ENCODE results near the gene KIAA1549.

The KIAA1549 gene

GRCh38 chr7:138974675-138975292 lies 6.4 kb downstream of the KIAA1549 start:
- DNase-seq = no peak

GRCh38 chr7:138974103-138974502 lies 7.1 kb downstream of the KIAA1549 start:
- DNase-seq = no peak

- no peak for DNase-seq
These were observed 10.2 kb downstream of the KIAA1549 start for GRCh38 chr7:138970952-138971351.

- no peak for DNase-seq
These were observed 10.7 kb downstream of the KIAA1549 start for GRCh38 chr7:138970446-138970845.

- DNase-seq = no peak
These were observed 14.0 kb downstream of the KIAA1549 start for GRCh38 chr7:138967159-138967558.

- DNase-seq = no peak
These were observed 16.4 kb downstream of the KIAA1549 start for GRCh38 chr7:138964624-138965436.

- no peak for DNase-seq
These were observed 17.5 kb downstream of the KIAA1549 start for GRCh38 chr7:138963675-138964074.

GRCh38 chr7:138962561-138963270 lies 18.5 kb downstream of the KIAA1549 start:
- DNase-seq = no peak

- no peak for DNase-seq
These were observed 20.0 kb downstream of the KIAA1549 start for GRCh38 chr7:138961159-138961558.

GRCh38 chr7:138958391-138958956 lies 22.7 kb downstream of the KIAA1549 start:
- no peak for DNase-seq

- no peak for DNase-seq
These were observed 23.3 kb downstream of the KIAA1549 start for GRCh38 chr7:138957753-138958390.

- no peak for DNase-seq
These were observed 24.0 kb downstream of the KIAA1549 start for GRCh38 chr7:138957217-138957616.

- DNase-seq = no peak
These were observed 26.4 kb downstream of the KIAA1549 start for GRCh38 chr7:138954545-138955475.

GRCh38 chr7:138952791-138953190 lies 28.4 kb downstream of the KIAA1549 start:
- DNase-seq = no peak

- no peak for DNase-seq
These were observed 29.2 kb downstream of the KIAA1549 start for GRCh38 chr7:138951953-138952352.

GRCh38 chr7:138949421-138950088 lies 31.6 kb downstream of the KIAA1549 start:
- no peak for DNase-seq

GRCh38 chr7:138948403-138948802 lies 32.8 kb downstream of the KIAA1549 start:
- no peak for DNase-seq

- DNase-seq = no peak
These were observed 35.4 kb downstream of the KIAA1549 start for GRCh38 chr7:138945821-138946220.

GRCh38 chr7:138945154-138945553 lies 36.0 kb downstream of the KIAA1549 start:
- no peak for DNase-seq

- DNase-seq = no peak
These were observed 36.6 kb downstream of the KIAA1549 start for GRCh38 chr7:138944592-138944991.

- no peak for DNase-seq
These were observed 38.1 kb downstream of the KIAA1549 start for GRCh38 chr7:138943061-138943460.

Data from CD4-positive, alpha-beta T cell treated with Interleukin-6 for 4 hours (primary cell).